Fibroblast of lung (primary cell): ENCODE results near the gene WBP1L. TPM values are rescaled to one million over a fixed set of nuclear protein-coding genes. Genes with fewer than 3 reads are reported as not detected.
"Not testable (repeated sequence)": the region's sequence is repeated elsewhere in the genome, so short reads cannot be mapped to it uniquely, and the experiment has no call there.

Experiments
- DNase-seq, 2 donors: peaks; one replicate each; pipeline versions ENCODE4 v3.0.0 to v3.0.0-alpha.2; 2010; ENCODE audit warnings: low read depth in 2 of 2
- H2AFZ ChIP-seq: 2 replicates; pipeline ENCODE4 v1.5.1; 2012; ENCODE audit warnings: low read length, control low read depth, inconsistent platforms
- H3K27ac ChIP-seq: 2 replicates; pipeline ENCODE4 v1.5.1; 2011; ENCODE audit warnings: low read length, control low read depth; ENCODE audit not compliant: insufficient read depth
- H3K27me3 ChIP-seq: 2 replicates; pipeline ENCODE4 v1.5.1; 2011; ENCODE audit warnings: mild to moderate bottlenecking, low read length; ENCODE audit not compliant: control insufficient read depth, insufficient read depth
- H3K36me3 ChIP-seq: 2 replicates; pipeline ENCODE4 v1.5.1; 2011; ENCODE audit warnings: low read length; ENCODE audit not compliant: control insufficient read depth, insufficient read depth
- H3K4me1 ChIP-seq: 2 replicates; pipeline ENCODE4 v1.5.1; 2011; ENCODE audit warnings: low read length; ENCODE audit not compliant: control insufficient read depth, insufficient read depth; ENCODE audit errors: extremely low read depth
- H3K4me2 ChIP-seq: 2 replicates; pipeline ENCODE4 v1.5.1; 2011; ENCODE audit warnings: low read length, control low read depth; ENCODE audit not compliant: insufficient read depth; ENCODE audit errors: extremely low read depth
- H3K4me3 ChIP-seq, 4 experiments: fragments of 200-600 bp in 1 of 4; sonication (generic) in 1 of 4; replicated peaks in 1 of 4; 2 replicates each; pipeline ENCODE4 v1.5.1; 2011 to 2016; ENCODE audit warnings: low read length in 4 of 4, low read depth in 3 of 4, mild to moderate bottlenecking in 3 of 4, control low read depth in 2 of 4, inconsistent platforms in 1 of 4, mixed read lengths in 1 of 4; ENCODE audit not compliant: insufficient read depth in 1 of 4; ENCODE audit errors: control extremely low read depth in 1 of 4
- H3K79me2 ChIP-seq: 2 replicates; pipeline ENCODE4 v1.5.1; 2012; ENCODE audit warnings: mild to moderate bottlenecking, low read length, inconsistent platforms; ENCODE audit not compliant: control insufficient read depth, insufficient read depth
- H3K9ac ChIP-seq: 2 replicates; pipeline ENCODE4 v1.5.1; 2011; ENCODE audit warnings: mild to moderate bottlenecking, low read length, control low read depth; ENCODE audit not compliant: insufficient read depth
- H3K9me3 ChIP-seq: 2 replicates; pipeline ENCODE4 v1.5.1; 2012; ENCODE audit warnings: low read depth, low read length; ENCODE audit not compliant: control insufficient read depth, insufficient read depth
- H4K20me1 ChIP-seq: 2 replicates; pipeline ENCODE4 v1.5.1; 2011; ENCODE audit warnings: low read length; ENCODE audit not compliant: control insufficient read depth, insufficient read depth; ENCODE audit errors: extremely low read depth
- EZH2 ChIP-seq: IDR thresholded peaks from 2 replicates; pipeline ENCODE4 v1.5.1; 2012; ENCODE audit warnings: low read length, control low read depth, mild to moderate bottlenecking; ENCODE audit errors: missing control alignments
- polyA plus RNA-seq, 2 donors: library from polyadenylated mRNA; depleted of rRNA in 1 of 2; stranded (reverse) in 1 of 2; unstranded in 1 of 2; fragments of >200 nt; gene quantifications; 2 replicates each; pipeline ENCODE4 v1.2.1, GENCODE V29; 2011 to 2012; ENCODE audit warnings: missing spikeins in 1 of 2
- total RNA-seq: library from RNA; depleted of rRNA; stranded (reverse); fragments of >200 nt; gene quantifications from 2 replicates; pipeline ENCODE4 v1.2.1, GENCODE V29; 2014
- TF ChIP-seq, protein P1 (sequence below), 2 donors: IDR thresholded peaks in 1 of 2; conservative IDR thresholded peaks in 1 of 2; 1 replicate in 1 of 2; 2 replicates in 1 of 2; pipeline ENCODE4 v1.5.1; 2011 to 2012; ENCODE audit warnings: low read length in 2 of 2, control low read depth in 1 of 2, inconsistent platforms in 1 of 2, low read depth in 1 of 2, mild to moderate bottlenecking in 1 of 2

The WBP1L gene
- total and polyA plus RNA-seq, 2 donors (not counting 1 experiment from before 2014, with no cell fraction given) = 36.8 to 40.0 TPM

DNA sequence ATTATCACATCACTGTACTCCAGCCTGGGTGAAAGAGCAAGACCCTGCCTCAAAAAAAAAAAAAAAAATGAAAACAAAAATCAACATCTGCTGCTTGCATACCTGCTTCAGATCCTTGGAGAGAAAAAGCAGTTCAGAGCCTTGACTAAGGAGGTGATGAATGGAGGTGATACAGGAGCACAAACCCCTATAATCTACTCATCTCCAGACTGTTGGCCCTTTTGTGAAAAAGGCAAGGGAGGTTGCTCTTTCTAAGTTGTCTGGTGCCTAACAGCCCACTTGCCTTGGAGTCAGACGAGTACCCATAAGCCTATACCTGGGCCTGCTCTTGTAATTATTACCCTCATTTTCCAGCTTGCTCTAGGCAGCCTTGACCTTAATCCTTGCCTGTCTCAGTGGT lies 27.9 kb upstream of the WBP1L start:
- no peak overlapping the region for H2AFZ ChIP-seq
- H3K4me3 ChIP-seq = no peak overlapping the region
- H3K9ac ChIP-seq = no peak overlapping the region
- no peak for DNase-seq
- TF ChIP-seq EZH2 = no peak
- TF ChIP-seq, protein P1, sequence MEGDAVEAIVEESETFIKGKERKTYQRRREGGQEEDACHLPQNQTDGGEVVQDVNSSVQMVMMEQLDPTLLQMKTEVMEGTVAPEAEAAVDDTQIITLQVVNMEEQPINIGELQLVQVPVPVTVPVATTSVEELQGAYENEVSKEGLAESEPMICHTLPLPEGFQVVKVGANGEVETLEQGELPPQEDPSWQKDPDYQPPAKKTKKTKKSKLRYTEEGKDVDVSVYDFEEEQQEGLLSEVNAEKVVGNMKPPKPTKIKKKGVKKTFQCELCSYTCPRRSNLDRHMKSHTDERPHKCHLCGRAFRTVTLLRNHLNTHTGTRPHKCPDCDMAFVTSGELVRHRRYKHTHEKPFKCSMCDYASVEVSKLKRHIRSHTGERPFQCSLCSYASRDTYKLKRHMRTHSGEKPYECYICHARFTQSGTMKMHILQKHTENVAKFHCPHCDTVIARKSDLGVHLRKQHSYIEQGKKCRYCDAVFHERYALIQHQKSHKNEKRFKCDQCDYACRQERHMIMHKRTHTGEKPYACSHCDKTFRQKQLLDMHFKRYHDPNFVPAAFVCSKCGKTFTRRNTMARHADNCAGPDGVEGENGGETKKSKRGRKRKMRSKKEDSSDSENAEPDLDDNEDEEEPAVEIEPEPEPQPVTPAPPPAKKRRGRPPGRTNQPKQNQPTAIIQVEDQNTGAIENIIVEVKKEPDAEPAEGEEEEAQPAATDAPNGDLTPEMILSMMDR (conservative IDR thresholded peaks at IDR 0.05 in 1 of 2, IDR thresholded peaks at IDR 0.05 in 1 of 2; ENCODE audit: low read depth in 1 of 2, low read length in 2 of 2) = no peak
- no peak overlapping the region for H3K27ac ChIP-seq
- no peaks in the 10 kb centered on the region for H3K27me3 ChIP-seq
- no peak overlapping the region for H3K4me2 ChIP-seq
- H3K79me2 ChIP-seq = peaks cover 23% of the 10 kb centered on the region
- H4K20me1 ChIP-seq = no peaks in the 10 kb centered on the region
- no peaks in the 10 kb centered on the region for H3K36me3 ChIP-seq
- peaks cover 4% of the 10 kb centered on the region for H3K4me1 ChIP-seq
- no peaks in the 10 kb centered on the region for H3K9me3 ChIP-seq

DNA sequence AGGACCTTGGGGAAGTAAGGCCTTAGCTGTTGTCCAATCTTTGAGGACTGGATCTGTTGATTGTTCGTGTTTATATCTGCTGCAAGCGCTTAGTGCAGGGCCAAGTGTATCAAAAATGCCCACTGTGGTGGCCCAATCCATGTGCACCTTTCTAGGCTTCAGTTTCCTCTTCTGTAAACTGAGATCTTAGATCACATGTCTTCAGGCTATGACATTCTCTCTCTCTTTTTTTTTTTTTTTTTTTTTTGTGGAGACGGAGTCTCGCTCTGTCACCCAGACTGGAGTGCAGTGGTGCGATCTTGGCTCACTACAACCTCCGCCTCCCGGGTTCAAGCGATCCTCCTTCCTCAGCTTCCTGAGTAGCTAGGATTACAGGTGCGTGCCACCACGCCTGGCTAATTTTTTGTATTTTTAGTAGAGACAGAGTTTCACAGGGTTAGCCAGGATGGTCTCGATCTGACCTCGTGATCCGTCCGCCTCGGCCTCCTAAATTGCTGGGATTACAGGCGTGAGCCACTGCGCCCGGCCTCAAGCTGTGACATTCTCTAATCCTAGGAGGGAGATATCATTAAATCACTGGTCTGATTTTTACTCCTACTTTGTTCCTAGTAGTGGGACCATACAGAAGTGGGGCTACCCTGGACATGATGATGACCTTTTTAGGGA lies 26.7 kb upstream of the WBP1L start:
- H3K79me2 ChIP-seq = peaks cover 15% of the 10 kb centered on the region
- not testable (repeated sequence) for H3K36me3 ChIP-seq, H3K4me3 ChIP-seq, DNase-seq, H3K4me2 ChIP-seq, H3K4me1 ChIP-seq, H3K9ac ChIP-seq, H2AFZ ChIP-seq, H3K27me3 ChIP-seq, H3K27ac ChIP-seq, H4K20me1 ChIP-seq, H3K9me3 ChIP-seq

DNA sequence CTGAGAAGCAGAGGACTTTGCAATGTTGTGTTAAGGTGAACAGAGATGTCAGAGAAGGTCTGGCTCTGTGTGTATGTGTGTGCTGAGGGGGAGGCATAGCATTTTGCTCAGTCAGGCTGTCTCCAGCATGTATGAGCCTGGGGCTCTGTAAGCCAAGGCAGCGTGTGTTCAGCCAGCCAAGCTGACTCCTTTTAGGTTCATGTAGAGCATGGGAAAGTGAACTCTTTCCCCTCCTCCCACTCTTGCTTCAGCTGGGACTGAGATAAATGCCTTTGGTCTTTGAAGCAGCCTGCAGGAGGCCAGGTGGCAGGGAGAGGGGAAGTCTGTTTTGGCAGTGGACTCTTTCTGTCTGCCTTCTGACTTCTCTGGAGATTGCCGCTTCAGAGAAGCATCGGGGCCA lies 25.5 kb upstream of the WBP1L start:
- Histone ChIP-seq H3K79me2 (peaks cover 6% of the 10 kb centered on the region), H3K4me3 (no peak overlapping the region), H3K9ac (no peak overlapping the region), H3K27ac (no peak overlapping the region), H2AFZ (no peak overlapping the region), H3K4me2 (no peak overlapping the region), H3K9me3 (no peaks in the 10 kb centered on the region), H3K4me1 (no peaks in the 10 kb centered on the region), H3K36me3 (no peaks in the 10 kb centered on the region), H4K20me1 (no peaks in the 10 kb centered on the region), H3K27me3 (no peaks in the 10 kb centered on the region)
- TF ChIP-seq, protein P1 (conservative IDR thresholded peaks at IDR 0.05 in 1 of 2, IDR thresholded peaks at IDR 0.05 in 1 of 2; ENCODE audit: low read depth in 1 of 2, low read length in 2 of 2) = no peak
- TF ChIP-seq EZH2 = no peak
- DNase-seq = peak; percentile 64 to 67
